ENCODE data around the gene TRIM9.
A peak's percentile ranks its signal among the peaks of the same experiment; 100 is the strongest.

The TRIM9 gene

GRCh38 chr14:51094901-51095853 is at the start of gene TRIM9:
Gene TRIM9, minus strand, starts transcription at chr14:51095105. Its CDS starts 166 bp downstream, at chr14:51094939.
- TF ChIP-seq CTCF (IDR thresholded peaks at IDR 0.05; ENCODE audit: extremely low read depth, missing control alignments) = no peak
- peak; percentile 99 for DNase-seq (ENCODE audit: low spot score)

DNA sequence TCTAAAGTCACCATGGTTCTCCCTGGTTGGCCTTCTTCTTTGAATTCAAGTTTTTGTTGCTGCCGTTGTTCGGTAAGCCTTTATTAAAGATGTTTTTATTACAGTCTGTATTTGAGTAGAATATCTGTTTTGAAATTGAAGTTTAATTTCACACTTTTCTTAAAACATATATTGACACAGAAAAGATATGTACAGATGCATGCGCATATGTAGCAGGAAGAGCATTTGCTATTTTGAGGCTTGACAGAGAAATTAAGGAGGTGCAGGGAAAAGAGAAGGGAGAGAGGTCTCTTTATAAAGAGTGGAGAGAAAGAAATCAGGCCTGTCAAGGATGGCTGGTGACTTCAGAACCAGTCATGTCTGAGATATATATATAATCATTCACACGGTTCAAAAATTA is 46.0 kb upstream of the TRIM9 start:
- no peak for TF ChIP-seq CTCF (IDR thresholded peaks at IDR 0.05; ENCODE audit: extremely low read depth, missing control alignments)
- no peak for DNase-seq (ENCODE audit: low spot score)

GRCh38 chr14:51140338-51140737 is 45.4 kb upstream of the TRIM9 start:
- DNase-seq (ENCODE audit: low spot score) = no peak

DNA sequence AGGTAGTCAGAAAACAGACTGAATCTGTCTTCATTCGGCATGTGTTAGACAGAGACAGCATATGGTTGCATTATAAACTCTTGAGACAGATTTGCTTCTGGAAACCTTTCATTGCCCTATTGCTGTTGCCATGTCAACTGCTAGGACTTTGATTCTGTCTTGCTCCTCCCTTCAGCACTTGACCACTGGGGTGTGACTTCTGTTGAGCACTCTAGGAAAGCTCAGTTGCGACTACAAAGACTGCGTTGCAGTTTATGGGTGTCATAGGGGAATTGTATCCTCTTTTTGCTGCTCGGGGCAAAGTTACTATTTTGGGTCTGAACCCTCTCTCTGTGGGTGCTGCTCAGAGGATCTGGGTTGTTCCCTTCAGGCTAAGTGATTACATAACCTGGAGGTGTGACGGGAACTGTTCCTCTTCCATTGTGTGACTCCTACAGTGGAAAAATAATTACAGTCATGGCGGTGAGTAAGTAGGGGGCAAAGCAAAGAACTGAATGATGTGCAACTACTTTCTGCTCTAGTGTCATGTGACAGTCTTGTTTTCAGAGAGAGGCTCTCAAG is 44.3 kb upstream of the TRIM9 start:
- no peak for TF ChIP-seq CTCF (IDR thresholded peaks at IDR 0.05; ENCODE audit: extremely low read depth, missing control alignments)
- DNase-seq (ENCODE audit: low spot score) = no peak

More at GRCh38 chr14:51140338-51140737, 45.4 kb upstream of the TRIM9 start:
- no peak for TF ChIP-seq CTCF (IDR thresholded peaks at IDR 0.05; ENCODE audit: extremely low read depth, missing control alignments)

GRCh38 chr14:51138404-51139103 is 43.6 kb upstream of the TRIM9 start:
- no peak for TF ChIP-seq CTCF (IDR thresholded peaks at IDR 0.05; ENCODE audit: extremely low read depth, missing control alignments)
- DNase-seq (ENCODE audit: low spot score) = no peak

GRCh38 chr14:51131516-51131915 is 36.6 kb upstream of the TRIM9 start:
- no peak for TF ChIP-seq CTCF (IDR thresholded peaks at IDR 0.05; ENCODE audit: extremely low read depth, missing control alignments)
- no peak for DNase-seq (ENCODE audit: low spot score)

DNA sequence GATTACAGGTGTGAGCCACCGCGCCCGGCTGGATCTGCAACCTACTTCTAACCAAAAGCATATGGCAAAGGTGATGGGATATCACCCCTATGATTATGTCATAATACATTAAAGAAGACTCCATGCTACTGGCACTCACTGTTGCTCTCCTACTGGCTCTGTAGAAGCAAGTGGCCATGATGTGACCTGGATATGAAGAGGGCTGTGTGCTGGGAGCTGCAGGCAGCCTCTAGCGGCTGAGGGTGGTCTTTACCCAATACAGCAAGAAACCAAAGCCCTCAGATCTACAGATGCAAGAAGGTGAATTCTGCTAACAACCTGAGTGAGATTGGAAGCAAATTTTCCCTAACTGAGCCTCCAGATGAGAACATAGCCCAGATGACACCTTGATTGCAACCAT is 34.2 kb upstream of the TRIM9 start:
- TF ChIP-seq CTCF (IDR thresholded peaks at IDR 0.05; ENCODE audit: extremely low read depth, missing control alignments) = no peak
- no peak for DNase-seq (ENCODE audit: low spot score)

Measured in GM20000 (cell line).